Adrenal gland (tissue), 12 donors: Measurements from ENCODE around the gene MRPL11. TPM values are rescaled to one million over a fixed set of nuclear protein-coding genes. Genes with fewer than 3 reads are reported as not detected.

ENCODE experiments used
- DNase-seq, 7 donors: peaks; one replicate each; pipeline ENCODE4 v3.0.0-alpha.2; 2019 to 2020
- H3K27ac ChIP-seq, 5 donors: fragments of 200-600 bp; sonication (generic) in 4 of 5; 1 replicate in 3 of 5; 2 replicates in 2 of 5; pipeline versions ENCODE4 v1.5.1 to v1.8.0; 2016 to 2020; ENCODE audit warnings: mild to moderate bottlenecking in 1 of 5
- H3K27me3 ChIP-seq: fragments of 200-600 bp; 2 replicates; pipeline ENCODE4 v1.8.0; 2021
- H3K36me3 ChIP-seq, 2 donors: fragments of 200-600 bp; replicated peaks in 1 of 2; 1 replicate in 1 of 2; 2 replicates in 1 of 2; pipeline versions ENCODE4 v1.5.1 to v1.8.0; 2018 to 2022
- H3K4me1 ChIP-seq, 2 donors: fragments of 200-600 bp; replicated peaks in 1 of 2; 1 replicate in 1 of 2; 2 replicates in 1 of 2; pipeline versions ENCODE4 v1.5.1 to v1.8.0; 2018 to 2021
- H3K4me3 ChIP-seq, 4 donors: fragments of 200-600 bp; sonication (generic) in 3 of 4; one replicate each; pipeline ENCODE4 v1.5.1; 2016 to 2018
- H3K9me3 ChIP-seq, 3 donors: fragments of 200-600 bp; sonication (generic) in 1 of 3; replicated peaks in 1 of 3; 1 replicate in 2 of 3; 2 replicates in 1 of 3; pipeline versions ENCODE4 v1.5.1 to v1.8.0; 2016 to 2021
- POLR2A ChIP-seq, 2 donors: fragments of 450-650 bp; IDR thresholded peaks; one replicate each; pipeline ENCODE4 v1.6.1; 2017; ENCODE audit warnings: antibody characterized with exemption in 2 of 2, mild to moderate bottlenecking in 2 of 2, moderate library complexity in 1 of 2
- WGBS, 4 donors: extraction: QIAGEN DNeasy Blood & Tissue Kit in 2 of 4; methylation state at CpG; one replicate each; pipeline versions ENCODE4 v1.1.5 to v1.1.7; 2013 to 2017; 5-methylcytosine and 5-hydroxymethylcytosine counted together
- intact Hi-C, 2 donors: fragments of 100-400 bp; cut with DNase I; formaldehyde crosslinking; loops; one replicate each; pipeline versions ENCODE4 v1.14.1 to v1.15.0; 2022 to 2023
- polyA plus RNA-seq, 3 donors: library from polyadenylated mRNA; stranded (reverse); fragments of 200-250 nt in 2 of 3; fragments of 350-450 nt in 1 of 3; fragmentation: Illumina TruSeq in 1 of 3; extraction: RNeasy Lipid Tissue Mini Kit (QIAGEN cat#74804) in 1 of 3; gene quantifications; one replicate each; pipeline ENCODE4 v1.2.3, GENCODE V29; 2013 to 2014
- total RNA-seq, 9 donors: library from RNA; depleted of rRNA in 4 of 9; stranded (reverse); fragments of >200 nt in 4 of 9; fragments of 120-200 nt in 1 of 9; fragmentation: NEBNext Ultra II Directional in 1 of 9; extraction: Animal tissue kit (Norgen Biotek cat#: 25700) in 1 of 9; gene quantifications; one replicate each; pipeline versions ENCODE4 v1.1.0 to v1.2.4, GENCODE V29; 2013 to 2023
- TF ChIP-seq, protein P1 (sequence below), 6 experiments: fragments of 450-650 bp in 4 of 6; fragments of 200-600 bp in 2 of 6; sonication (generic) in 1 of 6; IDR thresholded peaks; 1 replicate in 5 of 6; 2 replicates in 1 of 6; pipeline versions ENCODE4 v1.5.1 to v1.8.0; 2016 to 2021; ENCODE audit warnings: antibody characterized with exemption in 6 of 6, mild to moderate bottlenecking in 2 of 6, moderate library complexity in 1 of 6
- donor health status: healthy with polysubstance abuse.
- donor health status: Bipolar disorder and iron deficiency.
- donor health status: DM: yes; HTN: yes; CAD: no.
- donor health status: DM: no; HTN: no; CAD: no.
- donor health status: DM: no; HTN: no; CAD: no.
- donor health status: DM: yes; HTN: yes; CAD: no.

MRPL11 gene
- total and polyA plus RNA-seq, 12 donors = 22.3 to 53.8 (median 32.7) TPM

DNA sequence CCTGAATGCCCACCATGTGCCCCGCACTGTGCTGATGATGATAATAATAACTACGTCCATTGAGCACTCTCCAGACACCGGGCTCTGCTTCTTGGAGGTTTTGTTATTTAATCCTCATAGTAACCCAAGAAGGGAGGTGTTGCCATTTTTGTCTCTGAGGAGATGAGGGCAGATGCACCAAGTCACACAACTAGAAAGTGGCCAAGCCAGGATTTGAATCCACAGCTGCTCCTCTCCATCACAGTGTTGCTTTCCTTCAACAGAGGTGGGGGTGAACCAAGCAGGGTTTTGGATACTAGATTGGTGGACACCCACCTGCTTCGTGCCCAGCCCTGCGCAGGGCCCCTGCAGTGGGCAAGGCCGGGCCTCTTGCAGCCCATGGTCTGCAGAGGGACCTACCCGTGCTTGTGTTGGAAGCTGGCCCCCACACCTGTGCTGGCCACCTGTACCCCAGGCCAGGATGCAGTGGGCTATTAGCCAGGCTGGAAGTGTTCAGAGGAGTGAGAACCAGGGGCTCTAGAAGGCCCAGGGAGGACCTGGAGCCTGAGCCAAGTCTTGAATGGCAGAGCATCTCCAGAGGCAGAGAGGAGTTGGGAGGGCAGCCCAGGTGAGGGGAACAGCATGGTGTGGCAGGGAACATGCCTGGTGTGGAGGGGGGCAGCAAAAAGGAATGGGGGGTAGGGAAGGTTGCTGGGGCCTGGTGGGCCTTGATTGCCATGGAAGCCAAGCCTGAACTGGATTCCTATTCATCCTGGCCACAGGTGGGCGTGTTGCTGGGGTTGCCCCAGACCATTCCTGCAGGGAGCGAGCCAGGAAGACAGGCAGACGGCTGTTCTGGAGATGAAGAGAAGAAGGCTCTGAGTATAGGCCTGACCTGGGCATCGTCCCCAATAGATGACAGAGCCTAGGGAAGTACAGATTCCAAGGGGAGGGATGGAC is 38.9 kb upstream of the MRPL11 start:
- no peak overlapping the region for H3K4me3 ChIP-seq
- TF ChIP-seq, protein P1, sequence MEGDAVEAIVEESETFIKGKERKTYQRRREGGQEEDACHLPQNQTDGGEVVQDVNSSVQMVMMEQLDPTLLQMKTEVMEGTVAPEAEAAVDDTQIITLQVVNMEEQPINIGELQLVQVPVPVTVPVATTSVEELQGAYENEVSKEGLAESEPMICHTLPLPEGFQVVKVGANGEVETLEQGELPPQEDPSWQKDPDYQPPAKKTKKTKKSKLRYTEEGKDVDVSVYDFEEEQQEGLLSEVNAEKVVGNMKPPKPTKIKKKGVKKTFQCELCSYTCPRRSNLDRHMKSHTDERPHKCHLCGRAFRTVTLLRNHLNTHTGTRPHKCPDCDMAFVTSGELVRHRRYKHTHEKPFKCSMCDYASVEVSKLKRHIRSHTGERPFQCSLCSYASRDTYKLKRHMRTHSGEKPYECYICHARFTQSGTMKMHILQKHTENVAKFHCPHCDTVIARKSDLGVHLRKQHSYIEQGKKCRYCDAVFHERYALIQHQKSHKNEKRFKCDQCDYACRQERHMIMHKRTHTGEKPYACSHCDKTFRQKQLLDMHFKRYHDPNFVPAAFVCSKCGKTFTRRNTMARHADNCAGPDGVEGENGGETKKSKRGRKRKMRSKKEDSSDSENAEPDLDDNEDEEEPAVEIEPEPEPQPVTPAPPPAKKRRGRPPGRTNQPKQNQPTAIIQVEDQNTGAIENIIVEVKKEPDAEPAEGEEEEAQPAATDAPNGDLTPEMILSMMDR (IDR thresholded peaks at IDR 0.05) = no peak
- TF ChIP-seq POLR2A (IDR thresholded peaks at IDR 0.05) = no peak
- no peaks in the 10 kb centered on the region for H3K9me3 ChIP-seq
- H3K27me3 ChIP-seq = no peaks in the 10 kb centered on the region
- 85 to 87% (median 87%) methylated on average over 10 to 11 of the region's 11 CpGs for WGBS, 4 donors
- peaks cover 8 to 16% of the 10 kb centered on the region in 2 donors for H3K4me1 ChIP-seq
- intact Hi-C loops = no loop called here
- no peak overlapping the region for H3K27ac ChIP-seq
- peaks cover 0 to 23% of the 10 kb centered on the region in 2 donors for H3K36me3 ChIP-seq
- DNase-seq = no peak

DNA sequence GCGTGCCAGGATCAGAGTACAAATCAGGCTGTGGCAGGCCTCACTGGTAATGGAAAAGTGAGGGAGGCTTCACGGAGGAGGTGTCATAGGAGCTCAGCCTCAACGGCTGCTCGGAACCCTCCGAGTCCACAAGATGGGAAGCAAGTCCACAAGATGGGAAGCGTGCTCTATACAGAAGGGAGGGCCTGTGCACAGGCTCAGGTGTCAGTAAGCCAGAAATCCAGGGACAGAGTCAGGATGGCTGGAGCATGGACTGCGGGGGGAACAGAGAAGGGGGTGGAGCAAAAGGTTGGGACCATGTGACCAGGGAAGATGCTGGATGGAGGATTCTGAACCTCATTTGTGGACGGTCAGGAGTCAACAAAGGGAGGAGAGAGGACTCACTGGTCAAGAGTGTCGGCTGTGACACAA is 38.2 kb upstream of the MRPL11 start:
- 73 to 77% (median 75%) methylated on average over 9 of the region's 9 CpGs for WGBS, 4 donors
- Histone ChIP-seq H3K4me3 (no peak overlapping the region), H3K9me3 (no peaks in the 10 kb centered on the region), H3K36me3 (peaks cover 0 to 28% of the 10 kb centered on the region in 2 donors), H3K4me1 (peaks cover 8 to 16% of the 10 kb centered on the region in 2 donors), H3K27me3 (no peaks in the 10 kb centered on the region), H3K27ac (no peak overlapping the region)
- intact Hi-C loops = no loop called here
- no peak for DNase-seq
- no peak for TF ChIP-seq POLR2A (IDR thresholded peaks at IDR 0.05)

- Histone ChIP-seq H3K27me3 (no peaks in the 10 kb centered on the region), H3K9me3 (no peaks in the 10 kb centered on the region), H3K4me3 (no peak overlapping the region), H3K4me1 (peaks cover 8 to 16% of the 10 kb centered on the region in 2 donors), H3K27ac (no peak overlapping the region), H3K36me3 (peaks cover 0 to 28% of the 10 kb centered on the region in 2 donors)
- TF ChIP-seq POLR2A (IDR thresholded peaks at IDR 0.05) = no peak
- TF ChIP-seq, protein P1 (IDR thresholded peaks at IDR 0.05) = no peak
- no peak for DNase-seq
- WGBS, 4 donors = 63 to 84% (median 80%) methylated on average over 8 to 10 of the region's 10 CpGs
- intact Hi-C loops = no loop called here
Observed at GRCh38 chr11:66476173-66476840, 37.7 kb upstream of the MRPL11 start.

- WGBS, 4 donors = 92 to 97% (median 94%) methylated on average over 8 to 44 of the region's 44 CpGs
- H3K9me3 ChIP-seq = no peaks in the 10 kb centered on the region
- intact Hi-C loops = no loop called here
- TF ChIP-seq, protein P1 (IDR thresholded peaks at IDR 0.05) = no peak
- no peak for TF ChIP-seq POLR2A (IDR thresholded peaks at IDR 0.05)
- no peak overlapping the region for H3K27ac ChIP-seq
- no peak overlapping the region for H3K4me3 ChIP-seq
- peaks cover 0 to 28% of the 10 kb centered on the region in 2 donors for H3K36me3 ChIP-seq
- DNase-seq = no peak
- no peaks in the 10 kb centered on the region for H3K27me3 ChIP-seq
- peaks cover under 1 to 11% of the 10 kb centered on the region in 2 donors for H3K4me1 ChIP-seq
Observed at GRCh38 chr11:66475349-66476172, 36.9 kb upstream of the MRPL11 start.
